GM18858 (cell line): Measurements from ENCODE around the gene GNAL.
"Not testable (repeated sequence)": the region's sequence is repeated elsewhere in the genome, so short reads cannot be mapped to it uniquely, and the experiment has no call there.

Experiments used
- ATAC-seq: cut with Tn5 transposase; IDR thresholded peaks from one replicate; pipeline ENCODE4 v1.9.1; 2021; ENCODE audit not compliant: unreplicated experiment

The GNAL gene

DNA sequence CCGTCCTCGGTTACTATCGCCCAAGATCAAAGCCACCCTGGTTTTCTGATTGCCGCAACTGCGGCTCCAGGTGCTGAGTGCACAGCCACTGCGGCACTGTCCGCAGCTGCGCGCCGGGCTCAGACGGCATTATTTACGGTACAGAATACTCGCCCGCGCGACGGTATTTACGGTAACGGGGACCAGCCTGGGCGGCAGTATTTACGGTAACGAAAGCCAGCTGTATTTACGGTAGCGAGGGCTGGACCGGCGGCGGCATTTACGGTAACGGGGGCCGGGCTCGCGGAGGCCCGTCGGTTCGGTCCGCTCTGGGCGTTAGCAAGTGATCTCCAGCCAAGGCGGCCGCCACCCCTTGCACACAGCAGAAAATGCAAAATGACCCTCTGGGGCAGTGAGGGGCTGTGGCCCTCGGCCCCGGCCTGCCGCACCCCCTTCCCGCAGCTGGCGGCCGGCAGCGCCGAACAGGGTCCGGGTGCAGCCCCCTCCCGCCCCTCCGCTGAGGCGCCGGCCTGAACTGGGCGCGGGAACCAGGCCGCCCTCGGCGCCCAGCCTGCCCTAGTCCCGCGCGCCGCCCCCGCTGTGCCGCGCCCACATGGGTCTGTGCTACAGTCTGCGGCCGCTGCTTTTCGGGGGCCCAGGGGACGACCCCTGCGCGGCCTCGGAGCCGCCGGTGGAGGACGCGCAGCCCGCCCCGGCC is at the start of gene GNAL:
TSS of gene GNAL (plus strand) at position 293 of the 697 bp plus-strand sequence. CDS start at position 593, 300 bp downstream.
- peak; percentile 58 for ATAC-seq

- ATAC-seq: not testable (repeated sequence)
Measured at GRCh38 chr18:11647310-11647709, 41.8 kb upstream of the GNAL start.

GRCh38 chr18:11647804-11648203 is 41.3 kb upstream of the GNAL start:
- not testable (repeated sequence) for ATAC-seq

DNA sequence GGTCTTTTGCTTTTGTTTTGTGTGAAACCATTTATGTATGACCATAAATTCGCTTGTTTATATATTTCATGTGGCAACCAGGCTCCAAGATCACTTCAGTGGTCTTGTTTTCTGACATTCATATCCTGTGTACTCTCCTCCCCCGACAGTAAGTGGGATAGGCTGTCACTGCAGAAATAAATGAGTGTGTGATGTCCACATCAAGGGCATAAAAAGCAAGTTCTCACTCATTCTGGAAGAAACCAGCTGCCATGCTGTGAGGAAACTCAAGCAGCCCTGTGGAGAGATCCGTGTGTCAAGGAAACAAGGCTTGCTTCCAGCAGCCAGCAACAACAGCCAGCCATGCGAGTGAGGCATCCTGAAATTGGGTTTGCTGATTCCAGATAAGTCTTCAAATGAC is 39.2 kb upstream of the GNAL start:
- ATAC-seq: no peak

GRCh38 chr18:11651899-11652298 is 37.2 kb upstream of the GNAL start:
- no peak for ATAC-seq

- ATAC-seq: no peak
Measured at GRCh38 chr18:11653521-11653920, 35.5 kb upstream of the GNAL start.

- ATAC-seq: no peak
Measured at GRCh38 chr18:11654736-11655605, 34.1 kb upstream of the GNAL start.

GRCh38 chr18:11655606-11655932 is 33.5 kb upstream of the GNAL start:
- no peak for ATAC-seq

- ATAC-seq: no peak
Measured at GRCh38 chr18:11657152-11657551, 31.9 kb upstream of the GNAL start.

- ATAC-seq: no peak
Measured at GRCh38 chr18:11657554-11657953, 31.5 kb upstream of the GNAL start.

DNA sequence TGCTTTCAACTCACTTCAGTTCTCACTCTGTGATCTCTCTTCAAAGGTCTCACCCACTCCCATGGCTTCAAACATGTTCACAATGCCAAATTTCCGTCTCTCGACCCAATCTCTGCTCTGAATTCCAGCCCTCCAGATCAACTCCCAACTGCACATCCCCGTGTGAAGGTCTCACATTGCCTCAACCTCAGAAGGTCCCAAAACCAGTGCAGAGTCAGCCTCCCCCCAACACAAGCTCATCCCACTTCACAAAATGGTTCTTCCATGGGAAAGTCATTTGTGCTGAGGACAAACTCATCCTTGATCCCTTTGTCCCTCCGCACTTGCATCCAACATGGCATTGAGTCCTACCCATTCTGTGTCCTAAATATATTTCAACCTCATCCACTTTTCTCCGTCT is 31.0 kb upstream of the GNAL start:
- ATAC-seq: no peak

- no peak for ATAC-seq
Measured at GRCh38 chr18:11658989-11659388, 30.1 kb upstream of the GNAL start.

DNA sequence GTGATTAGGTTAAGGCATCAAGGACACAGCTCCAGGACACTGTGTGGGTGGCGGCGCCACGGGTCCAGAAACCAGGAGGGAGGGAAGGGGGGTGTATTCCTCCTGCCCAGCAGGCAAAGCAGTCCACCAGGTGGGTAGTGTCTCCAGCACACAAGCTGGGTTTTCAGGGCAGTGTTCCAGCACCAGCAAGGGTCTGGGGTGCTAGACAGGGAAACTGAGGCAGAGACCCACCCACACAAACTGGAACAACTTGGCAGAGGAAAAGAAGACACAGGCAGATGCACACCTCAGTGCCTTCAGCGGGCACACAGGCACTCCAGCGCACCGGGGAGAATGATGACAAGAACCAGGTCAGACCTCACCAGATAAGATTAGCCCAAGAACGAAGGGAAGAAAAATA is 28.4 kb upstream of the GNAL start:
- ATAC-seq: no peak

DNA sequence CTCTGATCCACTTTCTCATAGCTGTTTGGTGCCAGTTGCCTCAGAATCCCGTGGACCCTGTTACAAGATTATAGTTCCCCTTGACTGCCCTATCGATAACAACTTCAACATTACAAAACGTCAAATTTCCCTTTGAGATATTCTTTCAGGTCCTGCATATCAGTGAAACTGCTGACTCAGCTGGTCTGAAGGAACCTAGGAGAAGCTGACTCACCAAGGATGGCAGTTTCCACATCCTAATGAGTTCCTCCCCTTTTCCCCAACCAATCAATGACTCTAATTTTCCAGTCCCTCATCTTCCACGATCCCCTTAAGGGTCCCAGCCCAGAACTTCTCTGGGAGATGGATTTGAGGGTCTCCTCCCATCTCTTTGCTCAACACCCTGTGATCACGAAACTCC is 27.6 kb upstream of the GNAL start:
- ATAC-seq: no peak

- ATAC-seq: no peak
Measured at GRCh38 chr18:11663439-11664029, 25.5 kb upstream of the GNAL start.

DNA sequence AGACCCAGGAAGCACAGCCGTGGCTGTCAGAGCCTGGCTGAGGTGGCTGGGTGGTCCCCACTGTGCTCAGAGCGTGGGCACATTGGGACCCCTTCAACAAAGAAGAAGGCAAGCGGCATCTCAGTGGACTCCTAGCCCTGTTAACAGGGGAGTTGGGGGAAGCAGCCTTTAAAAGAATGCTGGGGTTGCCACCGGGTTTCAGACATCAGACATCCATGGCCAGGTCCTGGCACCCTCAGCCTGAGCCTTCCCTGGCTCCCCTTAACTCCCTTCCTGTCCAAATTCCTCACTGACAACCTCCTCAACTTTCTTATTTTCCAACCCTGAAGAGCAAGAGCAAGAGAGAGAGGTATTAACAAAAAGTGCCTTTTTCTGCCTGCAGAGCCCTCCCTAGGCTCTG is 24.8 kb upstream of the GNAL start:
- no peak for ATAC-seq

GRCh38 chr18:11665146-11665545 is 23.9 kb upstream of the GNAL start:
- ATAC-seq: no peak

- no peak for ATAC-seq
Measured at GRCh38 chr18:11665587-11665986, 23.5 kb upstream of the GNAL start.

- ATAC-seq: no peak
Measured at GRCh38 chr18:11666176-11666575, 22.9 kb upstream of the GNAL start.

DNA sequence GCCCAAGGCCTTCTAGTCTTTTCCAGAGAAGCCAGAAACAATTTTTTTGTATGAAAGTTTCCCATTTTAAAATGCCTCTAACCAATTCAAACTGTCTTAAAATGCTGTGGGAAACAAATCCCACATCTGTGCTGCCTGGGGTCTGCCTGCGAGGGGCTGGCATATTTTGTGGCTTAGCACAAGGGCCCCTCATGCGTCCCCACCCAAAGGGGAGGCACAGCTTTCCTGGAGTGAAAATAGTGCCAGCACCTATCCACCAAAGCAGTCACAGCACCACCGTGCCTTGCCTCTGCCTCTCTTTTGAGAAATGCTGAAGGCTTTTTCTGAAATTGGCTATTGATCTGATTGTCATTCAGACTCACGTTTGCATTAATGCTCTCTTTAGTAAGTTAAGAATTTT is 22.2 kb upstream of the GNAL start:
- no peak for ATAC-seq

GRCh38 chr18:11667578-11667977 is 21.5 kb upstream of the GNAL start:
- ATAC-seq: no peak
